A673 (cell line): ENCODE data around the gene EEF2K. TPM values are rescaled to one million over a fixed set of nuclear protein-coding genes. Genes with fewer than 3 reads are reported as not detected.

Experiments used
- BruUV-seq: library from RNA; stranded (reverse); fragments of 400-500 nt; replicated peaks from 2 replicates; lab custom pipeline; 2021; lab: Mats Ljungman, UMichigan
- CTCF ChIA-PET: fragments of 300-600 bp; sonication (Branson Sonifier 250); formaldehyde crosslinking; loops from one replicate; lab custom pipeline; 2022; ENCODE audit warnings: antibody characterized with exemption; lab: Charles Lee
- POLR2A ChIA-PET: fragments of 300-600 bp; sonication (Branson Sonifier 250); formaldehyde crosslinking; loops from one replicate; lab custom pipeline; 2022; ENCODE audit warnings: antibody characterized with exemption; ENCODE audit not compliant: low non-redundant PET; lab: Charles Lee
- DNase-seq: peaks from one replicate; pipeline ENCODE4 v3.0.0-alpha.2; 2015; ENCODE audit warnings: low spot score
- H3K27ac ChIP-seq: fragments of 200-600 bp; sonication (generic); 2 replicates; pipeline ENCODE4 v1.5.1; 2016; ENCODE audit warnings: mixed run types, low read depth, mild to moderate bottlenecking, mixed read lengths, antibody characterized with exemption, low read length; ENCODE audit not compliant: poor library complexity, severe bottlenecking
- H3K27me3 ChIP-seq: fragments of 200-600 bp; sonication (generic); replicated peaks from 2 replicates; pipeline ENCODE4 v1.6.1; 2017; ENCODE audit warnings: mixed run types, low read depth, mild to moderate bottlenecking, mixed read lengths, antibody characterized with exemption, low read length; ENCODE audit not compliant: insufficient read depth, poor library complexity
- H3K36me3 ChIP-seq: fragments of 200-600 bp; sonication (generic); 2 replicates; pipeline ENCODE4 v1.6.1; 2016; ENCODE audit warnings: mixed run types, mild to moderate bottlenecking, mixed read lengths, antibody characterized with exemption, low read length; ENCODE audit not compliant: insufficient read depth, poor library complexity, severe bottlenecking
- H3K4me1 ChIP-seq: fragments of 200-600 bp; sonication (generic); 2 replicates; pipeline ENCODE4 v1.6.1; 2017; ENCODE audit warnings: mixed run types, mild to moderate bottlenecking, mixed read lengths, antibody characterized with exemption, low read length; ENCODE audit not compliant: insufficient read depth, poor library complexity, severe bottlenecking
- H3K4me3 ChIP-seq: fragments of 200-600 bp; sonication (generic); 2 replicates; pipeline ENCODE4 v1.5.1; 2016; ENCODE audit warnings: low read depth, mixed run types, mild to moderate bottlenecking, mixed read lengths, low read length; ENCODE audit not compliant: poor library complexity, severe bottlenecking
- H3K9me3 ChIP-seq: fragments of 200-600 bp; sonication (generic); 2 replicates; pipeline ENCODE4 v1.6.1; 2016; ENCODE audit warnings: mixed run types, low read depth, mild to moderate bottlenecking, mixed read lengths, antibody characterized with exemption, low read length; ENCODE audit not compliant: poor library complexity, severe bottlenecking
- CTCF ChIP-seq: fragments of 300-800, 200-600 bp; sonication (generic); conservative IDR thresholded peaks from 2 replicates; pipeline ENCODE4 v1.5.1; 2017; ENCODE audit warnings: low read depth, mild to moderate bottlenecking, antibody characterized with exemption, low read length, moderate library complexity, mixed read lengths
- EZH2 ChIP-seq: fragments of 200-600 bp; sonication (generic); IDR thresholded peaks from 2 replicates; pipeline ENCODE4 v1.6.1; 2017; ENCODE audit warnings: borderline replicate concordance, low read depth, mild to moderate bottlenecking, mixed read lengths, antibody characterized with exemption, low read length; ENCODE audit not compliant: poor library complexity, severe bottlenecking
- intact Hi-C: fragments of 100-400 bp; cut with micrococcal nuclease; formaldehyde crosslinking; loops from one replicate; pipeline ENCODE4 v1.10.0; 2022; ENCODE audit not compliant: unreplicated experiment
- total RNA-seq: library from RNA; stranded (reverse); gene quantifications from 2 replicates; pipeline ENCODE4 v1.2.3, GENCODE V29; 2021

The EEF2K gene
- total RNA-seq, 1 experiment from 2014 or later: 14.3 TPM

DNA sequence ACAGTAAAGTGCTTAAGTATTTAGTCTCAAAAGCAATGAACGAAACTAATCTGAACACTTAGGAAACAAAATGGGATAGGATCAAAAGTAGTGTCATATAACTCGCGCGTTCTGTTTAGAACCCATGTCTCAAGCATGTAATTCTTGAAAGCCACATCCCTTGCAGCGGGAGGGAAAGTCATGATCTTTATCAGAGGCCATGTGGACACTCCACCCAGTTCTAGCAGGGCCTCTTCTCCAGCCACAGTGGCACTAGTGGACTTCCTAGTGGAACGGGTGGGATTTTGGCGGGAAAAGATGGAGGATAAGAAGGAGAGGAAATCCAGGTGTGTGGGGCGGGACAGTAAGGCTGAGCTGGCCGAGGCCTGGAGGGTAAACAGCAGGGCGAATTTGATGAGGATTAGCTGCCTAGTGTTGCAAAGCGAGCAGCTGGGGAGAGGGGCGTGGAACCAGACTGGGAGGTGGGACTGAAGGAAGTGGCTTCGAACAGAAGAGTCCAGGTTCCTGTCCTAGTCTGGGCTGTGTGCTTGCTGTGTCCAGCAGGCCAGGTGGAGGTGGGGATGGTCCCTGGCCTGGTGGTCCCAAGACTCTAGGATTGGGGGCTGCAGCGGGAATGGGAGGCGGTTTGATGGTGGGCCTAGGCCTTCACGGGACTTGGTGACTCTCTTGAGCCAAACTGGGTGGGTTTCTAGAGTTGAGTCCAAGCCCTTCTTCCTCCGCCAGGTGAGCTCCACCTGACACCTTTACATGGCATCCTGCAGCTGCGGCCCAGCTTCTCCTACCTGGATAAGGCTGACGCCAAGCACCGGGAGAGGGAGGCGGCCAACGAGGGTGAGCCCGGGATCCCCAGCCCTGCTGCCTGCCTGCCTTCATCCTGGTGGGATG, 107.1 kb downstream of the EEF2K start:
- H3K36me3 ChIP-seq: peaks cover 55% of the 10 kb centered on the region
- CTCF ChIA-PET: no interaction called here

GRCh38 chr16:22313876-22314470, 107.9 kb downstream of the EEF2K start:
- Histone ChIP-seq H3K36me3 (peaks cover 51% of the 10 kb centered on the region), H3K4me3 (no peak overlapping the region), H3K27ac (no peak overlapping the region), H3K9me3 (no peaks in the 10 kb centered on the region), H3K4me1 (no peaks in the 10 kb centered on the region), H3K27me3 (no peaks in the 10 kb centered on the region)
- TF ChIP-seq CTCF (no peak), EZH2 (no peak)
- no peak for DNase-seq
- intact Hi-C loops: no loop called here
- ChIA-PET POLR2A (no interaction called here), CTCF (no interaction called here)
- no TSS peak for BruUV-seq

More for the DNA sequence above, 107.1 kb downstream of the EEF2K start:
- POLR2A ChIA-PET: no interaction called here
- no peaks in the 10 kb centered on the region for H3K27me3 ChIP-seq
- BruUV-seq: no TSS peak
- no peaks in the 10 kb centered on the region for H3K9me3 ChIP-seq
- no peaks in the 10 kb centered on the region for H3K4me1 ChIP-seq
- TF ChIP-seq EZH2 (no peak), CTCF (no peak)
- intact Hi-C loops: no loop called here
- DNase-seq: no peak
- no peak overlapping the region for H3K4me3 ChIP-seq
- no peak overlapping the region for H3K27ac ChIP-seq

- BruUV-seq: no TSS peak
- ChIA-PET CTCF (interaction anchor here (0.6 kb wide), 1 partner anchor 654 kb away, joined by 4 read pairs; no protein-coding TSS in a partner anchor), POLR2A (no interaction called here)
- intact Hi-C loops: no loop called here
- no peaks in the 10 kb centered on the region for H3K27me3 ChIP-seq
- H3K36me3 ChIP-seq: peaks cover 47% of the 10 kb centered on the region
- H3K27ac ChIP-seq: no peak overlapping the region
- no peaks in the 10 kb centered on the region for H3K9me3 ChIP-seq
- no peak overlapping the region for H3K4me3 ChIP-seq
- TF ChIP-seq EZH2: no peak
- no peak for TF ChIP-seq CTCF
- H3K4me1 ChIP-seq: no peaks in the 10 kb centered on the region
- no peak for DNase-seq
Measured at GRCh38 chr16:22314661-22315626, 108.9 kb downstream of the EEF2K start.
